Measurements from ENCODE around the gene FAM237A. TPM values are rescaled to one million over a fixed set of nuclear protein-coding genes. Genes with fewer than 3 reads are reported as not detected.

Gene FAM237A
- total and polyA plus RNA-seq, 9 of the 15 experiments (the other 6 are each of a cell fraction or from before 2014, with no cell fraction given), result not detected

GRCh38 chr2:206693399-206694137, 51.3 kb downstream of the FAM237A start (continued):
- TF ChIP-seq CTCF (IDR thresholded peaks at IDR 0.05 in 2 of 3, conservative IDR thresholded peaks at IDR 0.05 in 1 of 3; ENCODE audit: insufficient read depth in 2 of 3, low read depth in 1 of 3, low read length in 3 of 3) (peak; percentile 37 to 60 (median 51); a peak in 5 of 6 replicates), KLF6 (CRISPR knock-in tag; IDR thresholded peaks at IDR 0.05; ENCODE audit: borderline replicate concordance) (no peak)

DNA sequence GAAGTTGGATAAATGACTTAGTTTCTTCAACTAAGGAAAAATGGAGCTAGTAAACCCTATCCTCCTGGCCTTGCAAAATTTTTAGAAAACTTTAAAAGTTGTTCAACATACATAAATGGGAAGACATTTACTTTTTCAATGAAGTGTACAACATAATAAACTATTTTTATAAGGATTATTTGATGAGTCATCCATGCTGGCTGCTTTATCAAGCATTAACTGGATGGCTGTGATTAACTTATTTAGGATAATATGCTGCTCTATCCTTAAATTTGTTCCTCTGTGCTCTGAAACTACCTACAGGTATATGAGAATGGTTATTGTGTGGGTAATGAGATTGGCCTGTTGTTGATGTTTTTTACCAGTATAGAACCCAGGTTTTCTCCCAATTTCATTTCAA, 54.6 kb downstream of the FAM237A start:
- FAIRE-seq (no peak), DNase-seq (ENCODE audit: extremely low read depth in 1 of 4, low spot score in 3 of 4) (no peak), ATAC-seq (no peak)
- H3K27ac ChIP-seq (ENCODE audit: extremely low read depth, low read depth, low read length), result no peak overlapping the region
- H3K9ac ChIP-seq (ENCODE audit: insufficient read depth in 1 of 2, low read depth in 2 of 2, low read length in 2 of 2), result no peak overlapping the region
- H4K20me1 ChIP-seq (replicated peaks; ENCODE audit: control insufficient read depth, insufficient read depth, low read length), result no peaks in the 10 kb centered on the region
- no peaks in the 10 kb centered on the region for H3K4me1 ChIP-seq (replicated peaks in 1 of 2; ENCODE audit: control insufficient read depth in 2 of 2, insufficient read depth in 2 of 2, low read length in 2 of 2)
- H3K9me1 ChIP-seq (ENCODE audit: control insufficient read depth, insufficient read depth, low read length), result no peaks in the 10 kb centered on the region
- H3K27me3 ChIP-seq (ENCODE audit: control insufficient read depth in 2 of 2, insufficient read depth in 2 of 2, low read length in 2 of 2), result no peaks in the 10 kb centered on the region
- in situ Hi-C loops (cut with MboI) (no loop called here), intact Hi-C loops (cut with micrococcal nuclease) (loop anchor here (10.0 kb wide), 1 partner anchor 302 kb away; no protein-coding TSS in a partner anchor)
- POLR2A ChIA-PET, result interaction anchor here (0.7 kb wide), 1 partner anchor 648 kb away, joined by 3 read pairs; no protein-coding TSS in a partner anchor
- no peak overlapping the region for H3K4me2 ChIP-seq (ENCODE audit: insufficient read depth, low read length)
- CTCF ChIA-PET (ENCODE audit: low intra/inter-chr PET ratio), result no interaction called here
- H3K36me3 ChIP-seq (ENCODE audit: control insufficient read depth, insufficient read depth, low read length), result no peaks in the 10 kb centered on the region
- no TSS peak for BruUV-seq (replicated peaks)
- no peak overlapping the region for H3K4me3 ChIP-seq
- H2AFZ ChIP-seq (ENCODE audit: low read depth, low read length), result no peak overlapping the region
- H3K9me3 ChIP-seq (replicated peaks; ENCODE audit: control insufficient read depth, insufficient read depth, low read depth, low read length), result no peaks in the 10 kb centered on the region
- peak; percentile 18; the same call in 1 of the 2 replicates for TF ChIP-seq MAFF (IDR thresholded peaks at IDR 0.05; ENCODE audit: low read length)
- no peak for TF ChIP-seq HMG20B (CRISPR knock-in tag; IDR thresholded peaks at IDR 0.05)
- no peaks in the 10 kb centered on the region for H3K79me2 ChIP-seq (ENCODE audit: control insufficient read depth, insufficient read depth, low read length)
